Body of pancreas (tissue), 4 donors: ENCODE data around the gene MYLK. TPM values are rescaled to one million over a fixed set of nuclear protein-coding genes. Genes with fewer than 3 reads are reported as not detected.

Source experiments
- ATAC-seq: fragments of 150-250 bp; one replicate; pipeline ENCODE4 v1.9.1; 2016
- DNase-seq, 4 donors: peaks; one replicate each; pipeline ENCODE4 v3.0.0-alpha.2; 2019
- H3K27ac ChIP-seq, 4 donors: fragments of 200-600 bp; sonication (generic); 1 replicate in 3 of 4; 2 replicates in 1 of 4; pipeline versions ENCODE4 v1.5.1 to v1.6.1; 2016 to 2019; ENCODE audit warnings: mild to moderate bottlenecking in 1 of 4, mixed read lengths in 1 of 4, moderate library complexity in 1 of 4
- H3K27me3 ChIP-seq, 2 donors: fragments of 200-600 bp; sonication (generic); one replicate each; pipeline ENCODE4 v1.6.0; 2016; ENCODE audit warnings: mild to moderate bottlenecking in 1 of 2
- H3K36me3 ChIP-seq, 2 donors: fragments of 200-600 bp; sonication (generic); replicated peaks in 1 of 2; 2 replicates each; pipeline ENCODE4 v1.5.1; 2016; ENCODE audit warnings: low read depth in 2 of 2; ENCODE audit not compliant: insufficient read depth in 1 of 2
- H3K4me1 ChIP-seq: fragments of 200-600 bp; sonication (generic); one replicate; pipeline ENCODE4 v1.6.0; 2016
- H3K4me3 ChIP-seq, 2 donors: fragments of 200-600 bp; sonication (generic); 1 replicate in 1 of 2; 2 replicates in 1 of 2; pipeline ENCODE4 v1.5.1; 2016 to 2019
- H3K9me3 ChIP-seq, 3 donors: fragments of 200-600 bp; sonication (generic); 1 replicate in 2 of 3; 2 replicates in 1 of 3; pipeline ENCODE4 v1.5.1; 2016
- CTCF ChIP-seq, 7 experiments: fragments of 450-650 bp in 4 of 7; fragments of 200-600 bp in 3 of 7; sonication (generic) in 3 of 7; IDR thresholded peaks; one replicate each; pipeline ENCODE4 v1.5.1; 2016 to 2019; ENCODE audit warnings: antibody characterized with exemption in 7 of 7
- POLR2A ChIP-seq, 3 donors: fragments of 450-650 bp; IDR thresholded peaks; one replicate each; pipeline ENCODE4 v1.6.1; 2016; ENCODE audit warnings: antibody characterized with exemption in 3 of 3, mild to moderate bottlenecking in 2 of 3
- WGBS, 2 donors: methylation state at CpG; one replicate each; pipeline ENCODE4 v1.1.5; 2017; 5-methylcytosine and 5-hydroxymethylcytosine counted together
- intact Hi-C: fragments of 100-400 bp; cut with DNase I; formaldehyde crosslinking; loops from one replicate; pipeline ENCODE4 v1.15.1; 2023
- total RNA-seq, 2 donors: library from RNA; depleted of rRNA; stranded (reverse); fragments of >200 nt; gene quantifications; one replicate each; pipeline ENCODE4 v1.1.0, GENCODE V29; 2016

The MYLK gene
- total RNA-seq, 2 donors from 2014 or later = 7.6 to 36.6 TPM

DNA sequence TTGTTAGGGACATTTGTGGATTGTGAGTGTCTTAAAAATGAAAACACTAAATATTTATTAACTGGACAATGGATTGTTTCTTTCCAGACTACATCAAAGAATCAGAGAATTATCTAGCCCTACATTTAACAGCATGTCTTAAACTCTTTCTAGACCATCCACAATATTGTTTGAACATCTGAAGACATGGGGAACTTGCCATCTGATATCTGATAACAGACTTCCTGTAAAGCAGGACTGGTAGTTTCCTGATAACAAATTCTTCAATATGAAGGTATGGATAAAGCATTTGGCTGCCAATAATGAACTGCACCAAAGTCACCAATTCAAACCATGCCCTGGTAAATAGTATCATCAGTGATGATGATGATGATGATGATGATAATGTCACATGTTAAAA is 273.1 kb downstream of the MYLK start:
- ATAC-seq = no peak
- peaks cover 6% of the 10 kb centered on the region for H3K4me1 ChIP-seq

GRCh38 chr3:123610331-123610730 is 273.8 kb downstream of the MYLK start:
- Histone ChIP-seq H3K4me3 (no peak overlapping the region), H3K4me1 (peaks cover 14% of the 10 kb centered on the region), H3K9me3 (no peaks in the 10 kb centered on the region), H3K27me3 (no peaks in the 10 kb centered on the region), H3K27ac (no peak overlapping the region), H3K36me3 (no peaks in the 10 kb centered on the region)
- 81 to 89% methylated on average over 3 of the region's 3 CpGs for WGBS, 2 donors
- no peak for DNase-seq
- no peak for TF ChIP-seq CTCF (IDR thresholded peaks at IDR 0.05)
- no peak for TF ChIP-seq POLR2A (IDR thresholded peaks at IDR 0.05)
- ATAC-seq = no peak
- intact Hi-C loops = no loop called here

More for the DNA sequence above, 273.1 kb downstream of the MYLK start:
- Histone ChIP-seq H3K27ac (no peak overlapping the region), H3K4me3 (no peak overlapping the region), H3K36me3 (no peaks in the 10 kb centered on the region), H3K9me3 (no peaks in the 10 kb centered on the region), H3K27me3 (no peaks in the 10 kb centered on the region)
- intact Hi-C loops = no loop called here
- no peak for DNase-seq
- TF ChIP-seq POLR2A (IDR thresholded peaks at IDR 0.05) (no peak), CTCF (IDR thresholded peaks at IDR 0.05) (no peak)

GRCh38 chr3:123609063-123609462 is 275.1 kb downstream of the MYLK start:
- no peak for TF ChIP-seq POLR2A (IDR thresholded peaks at IDR 0.05)
- no peak for TF ChIP-seq CTCF (IDR thresholded peaks at IDR 0.05)
- WGBS, 2 donors = 78 to 87% methylated on average over 5 of the region's 5 CpGs
- H3K9me3 ChIP-seq = no peaks in the 10 kb centered on the region
- DNase-seq (no peak), ATAC-seq (no peak)
- H3K27me3 ChIP-seq = no peaks in the 10 kb centered on the region
- intact Hi-C loops = no loop called here
- H3K4me3 ChIP-seq = no peak overlapping the region
- no peaks in the 10 kb centered on the region for H3K36me3 ChIP-seq
- H3K4me1 ChIP-seq = peaks cover 14% of the 10 kb centered on the region
- no peak overlapping the region for H3K27ac ChIP-seq

- no peak overlapping the region for H3K27ac ChIP-seq
Measured at GRCh38 chr3:123608263-123608937, 275.7 kb downstream of the MYLK start.

More at GRCh38 chr3:123608263-123608937, 275.7 kb downstream of the MYLK start:
- WGBS, 2 donors = 61 to 79% methylated on average over 3 of the region's 3 CpGs
- no peak for TF ChIP-seq POLR2A (IDR thresholded peaks at IDR 0.05)
- no peak for TF ChIP-seq CTCF (IDR thresholded peaks at IDR 0.05)
- no peaks in the 10 kb centered on the region for H3K36me3 ChIP-seq
- no peaks in the 10 kb centered on the region for H3K27me3 ChIP-seq
- ATAC-seq (no peak), DNase-seq (no peak)
- intact Hi-C loops = no loop called here
- H3K4me3 ChIP-seq = no peak overlapping the region
- peaks cover 11% of the 10 kb centered on the region for H3K4me1 ChIP-seq
- no peaks in the 10 kb centered on the region for H3K9me3 ChIP-seq
